Trophoblast cell (in vitro differentiated cells and primary cell): ENCODE data around the gene AIG1.

Experiments used
- DNase-seq, 2 donors: peaks; one replicate each; pipeline ENCODE4 v3.0.0-alpha.2; 2016
- H2AFZ ChIP-seq: 2 replicates; pipeline ENCODE4 v1.6.1; 2013; ENCODE audit warnings: low read length, moderate library complexity, mild to moderate bottlenecking; ENCODE audit not compliant: insufficient read depth, poor library complexity
- H2AK5ac ChIP-seq: 2 replicates; pipeline ENCODE4 v1.6.1; 2013; ENCODE audit warnings: mild to moderate bottlenecking, low read length
- H2BK120ac ChIP-seq: 2 replicates; pipeline ENCODE4 v1.6.1; 2013; ENCODE audit warnings: low read length, mild to moderate bottlenecking, moderate library complexity; ENCODE audit not compliant: insufficient read depth, poor library complexity
- H2BK12ac ChIP-seq: 2 replicates; pipeline ENCODE4 v1.6.1; 2013; ENCODE audit warnings: mild to moderate bottlenecking, low read length, moderate library complexity
- H2BK5ac ChIP-seq: 2 replicates; pipeline ENCODE4 v1.6.1; 2013; ENCODE audit warnings: low read length, low read depth, moderate library complexity, mild to moderate bottlenecking; ENCODE audit not compliant: poor library complexity
- H3K14ac ChIP-seq: 2 replicates; pipeline ENCODE4 v1.6.1; 2013; ENCODE audit warnings: mild to moderate bottlenecking, low read length
- H3K18ac ChIP-seq: 2 replicates; pipeline ENCODE4 v1.6.1; 2013; ENCODE audit warnings: mild to moderate bottlenecking, low read length
- H3K23ac ChIP-seq: 2 replicates; pipeline ENCODE4 v1.6.1; 2013; ENCODE audit warnings: low read length
- H3K27ac ChIP-seq: 2 replicates; pipeline ENCODE4 v1.5.1; 2013; ENCODE audit warnings: low read depth, mild to moderate bottlenecking, inconsistent platforms, low read length, moderate library complexity
- H3K27me3 ChIP-seq: 2 replicates; pipeline ENCODE4 v1.6.1; 2013; ENCODE audit warnings: inconsistent platforms, mild to moderate bottlenecking, low read length, moderate library complexity; ENCODE audit not compliant: insufficient read depth
- H3K36me3 ChIP-seq, 2 experiments: 1 replicate in 1 of 2; 2 replicates in 1 of 2; pipeline ENCODE4 v1.6.1; 2013; ENCODE audit warnings: low read length in 2 of 2, mild to moderate bottlenecking in 2 of 2, moderate library complexity in 1 of 2; ENCODE audit not compliant: insufficient read depth in 2 of 2, control insufficient read depth in 1 of 2
- H3K4ac ChIP-seq: 2 replicates; pipeline ENCODE4 v1.6.1; 2013; ENCODE audit warnings: low read depth, mild to moderate bottlenecking, low read length, moderate library complexity
- H3K4me1 ChIP-seq, 2 experiments: 1 replicate in 1 of 2; 2 replicates in 1 of 2; pipeline ENCODE4 v1.6.1; 2013; ENCODE audit warnings: low read length in 2 of 2, mild to moderate bottlenecking in 2 of 2, moderate library complexity in 1 of 2; ENCODE audit not compliant: insufficient read depth in 2 of 2, control insufficient read depth in 1 of 2
- H3K4me2 ChIP-seq: 2 replicates; pipeline ENCODE4 v1.6.1; 2013; ENCODE audit warnings: inconsistent platforms, mild to moderate bottlenecking, low read length, moderate library complexity
- H3K4me3 ChIP-seq: 2 replicates; pipeline ENCODE4 v1.5.1; 2013; ENCODE audit warnings: mild to moderate bottlenecking, low read depth, low read length, inconsistent platforms
- H3K79me1 ChIP-seq: one replicate; pipeline ENCODE4 v1.6.1; 2013; ENCODE audit warnings: low read length
- H3K79me2 ChIP-seq: 2 replicates; pipeline ENCODE4 v1.6.1; 2013; ENCODE audit warnings: low read length, mild to moderate bottlenecking; ENCODE audit not compliant: control insufficient read depth, insufficient read depth, poor library complexity
- H3K9ac ChIP-seq: 2 replicates; pipeline ENCODE4 v1.6.1; 2013; ENCODE audit warnings: mild to moderate bottlenecking, low read length
- H3K9me3 ChIP-seq: 2 replicates; pipeline ENCODE4 v1.6.1; 2013; ENCODE audit warnings: low read depth, mild to moderate bottlenecking, control low read depth, inconsistent platforms, low read length; ENCODE audit not compliant: insufficient read depth
- H4K12ac ChIP-seq: 2 replicates; pipeline ENCODE4 v1.6.1; 2013; ENCODE audit warnings: low read depth, mild to moderate bottlenecking, low read length, moderate library complexity
- H4K8ac ChIP-seq: 2 replicates; pipeline ENCODE4 v1.6.1; 2013; ENCODE audit warnings: low read depth, mild to moderate bottlenecking, low read length, moderate library complexity
- H4K91ac ChIP-seq: one replicate; pipeline ENCODE4 v1.6.1; 2013; ENCODE audit warnings: low read depth, mild to moderate bottlenecking, low read length, moderate library complexity
- WGBS: extraction: QIAGEN DNeasy Blood & Tissue Kit; methylation state at CpG from one replicate; pipeline ENCODE4 v1.1.7; 2013; ENCODE audit warnings: missing lambda C conversion rate; ENCODE audit not compliant: insufficient read length, insufficient coverage; ENCODE audit errors: extremely low coverage; 5-methylcytosine and 5-hydroxymethylcytosine counted together

Gene AIG1

DNA sequence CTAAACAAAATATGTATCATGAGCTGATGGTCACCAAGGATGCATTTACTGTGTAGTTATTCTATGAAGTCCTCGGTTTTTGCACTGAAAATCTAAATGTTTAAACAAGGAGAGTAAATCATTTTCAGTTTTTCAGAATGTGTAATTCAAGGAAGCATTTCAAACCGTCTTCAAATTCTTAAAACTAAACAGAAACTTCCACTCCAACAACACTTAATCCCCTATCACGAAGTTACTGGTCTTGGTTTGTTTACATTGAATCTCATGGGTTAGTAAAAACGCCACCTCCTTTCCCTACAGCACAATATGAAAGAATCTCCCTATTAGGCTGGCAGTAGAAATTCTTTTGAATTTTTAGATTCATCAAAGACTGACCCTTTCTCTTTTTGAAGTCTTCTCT lies 192.9 kb downstream of the AIG1 start:
- H3K9ac ChIP-seq: no peak overlapping the region
- H3K18ac ChIP-seq: no peak overlapping the region
- no peak overlapping the region for H2AK5ac ChIP-seq
- H3K36me3 ChIP-seq: peaks cover 0 to 2% of the 10 kb centered on the region in 2 experiments
- no peaks in the 10 kb centered on the region for H3K79me2 ChIP-seq
- H3K79me1 ChIP-seq: no peaks in the 10 kb centered on the region
- DNase-seq: no peak
- no peak overlapping the region for H3K14ac ChIP-seq
- no peak overlapping the region for H4K12ac ChIP-seq
- H4K91ac ChIP-seq: no peak overlapping the region
- no peak overlapping the region for H2BK12ac ChIP-seq
- no CpG with 5 or more reads among the region's 4 CpGs for WGBS
- no peak overlapping the region for H2BK5ac ChIP-seq
- H2AFZ ChIP-seq: no peak overlapping the region
- H3K4me1 ChIP-seq: no peaks in the 10 kb centered on the region
- no peaks in the 10 kb centered on the region for H3K9me3 ChIP-seq
- H4K8ac ChIP-seq: no peak overlapping the region
- no peak overlapping the region for H3K23ac ChIP-seq
- H2BK120ac ChIP-seq: no peak overlapping the region
- no peak overlapping the region for H3K27ac ChIP-seq
- H3K4ac ChIP-seq: no peak overlapping the region
- no peak overlapping the region for H3K4me2 ChIP-seq
- no peak overlapping the region for H3K4me3 ChIP-seq
- H3K27me3 ChIP-seq: no peaks in the 10 kb centered on the region

- Histone ChIP-seq H3K4me1 (no peaks in the 10 kb centered on the region), H3K14ac (no peak overlapping the region), H3K36me3 (peaks cover 0 to 2% of the 10 kb centered on the region in 2 experiments), H4K91ac (no peak overlapping the region), H2AK5ac (no peak overlapping the region), H3K4me2 (no peak overlapping the region), H3K79me1 (no peaks in the 10 kb centered on the region), H3K27ac (no peak overlapping the region), H4K12ac (no peak overlapping the region), H4K8ac (no peak overlapping the region), H2AFZ (no peak overlapping the region), H3K9me3 (no peaks in the 10 kb centered on the region), H3K4ac (no peak overlapping the region), H3K9ac (no peak overlapping the region), H3K79me2 (no peaks in the 10 kb centered on the region), H2BK5ac (no peak overlapping the region), H2BK120ac (no peak overlapping the region), H2BK12ac (no peak overlapping the region), H3K27me3 (no peaks in the 10 kb centered on the region), H3K4me3 (no peak overlapping the region), H3K18ac (no peak overlapping the region), H3K23ac (no peak overlapping the region)
- DNase-seq: no peak
Measured at GRCh38 chr6:143258945-143259344, 198.3 kb downstream of the AIG1 start.

DNA sequence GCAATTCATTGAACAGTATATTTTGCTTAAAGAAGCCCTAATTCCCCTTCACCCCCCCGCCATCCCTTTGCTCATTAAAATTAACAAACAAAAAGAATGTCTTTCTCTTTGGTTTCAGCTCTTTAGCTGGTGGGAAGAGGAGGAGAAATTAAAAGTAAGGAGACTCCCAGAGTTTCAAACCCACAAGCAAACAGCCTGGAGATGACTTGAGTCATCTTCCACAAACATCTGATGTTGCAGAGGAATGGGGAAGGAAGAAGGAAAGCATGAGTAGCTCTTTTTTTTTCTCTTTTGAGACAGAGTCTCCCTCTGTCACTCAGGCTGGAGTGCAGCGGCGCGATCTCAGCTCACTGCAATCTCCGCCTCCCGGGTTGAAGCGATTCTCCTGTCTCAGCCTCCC lies 200.2 kb downstream of the AIG1 start:
- Histone ChIP-seq H3K36me3 (peaks cover 0 to 2% of the 10 kb centered on the region in 2 experiments), H3K4me2 (no peak overlapping the region), H3K4me1 (no peaks in the 10 kb centered on the region), H3K9me3 (no peaks in the 10 kb centered on the region), H3K14ac (no peak overlapping the region), H3K79me1 (no peaks in the 10 kb centered on the region), H4K8ac (no peak overlapping the region), H3K4ac (no peak overlapping the region), H2AK5ac (no peak overlapping the region), H2BK5ac (no peak overlapping the region), H3K27ac (no peak overlapping the region), H3K23ac (no peak overlapping the region), H4K91ac (no peak overlapping the region), H2AFZ (no peak overlapping the region), H3K4me3 (no peak overlapping the region), H3K27me3 (no peaks in the 10 kb centered on the region), H2BK12ac (no peak overlapping the region), H2BK120ac (no peak overlapping the region), H3K18ac (no peak overlapping the region), H4K12ac (no peak overlapping the region), H3K79me2 (no peaks in the 10 kb centered on the region), H3K9ac (no peak overlapping the region)
- no CpG with 5 or more reads among the region's 7 CpGs for WGBS
- DNase-seq: peak in 1 of 2 donors; percentile 5

GRCh38 chr6:143261899-143262436 lies 201.3 kb downstream of the AIG1 start:
- Histone ChIP-seq H3K9me3 (no peaks in the 10 kb centered on the region), H3K9ac (no peak overlapping the region), H3K14ac (no peak overlapping the region), H3K79me2 (no peaks in the 10 kb centered on the region), H3K4me3 (no peak overlapping the region), H2AFZ (no peak overlapping the region), H2BK5ac (no peak overlapping the region), H3K27me3 (no peaks in the 10 kb centered on the region), H2AK5ac (no peak overlapping the region), H3K27ac (no peak overlapping the region), H3K36me3 (peaks cover 0 to 2% of the 10 kb centered on the region in 2 experiments), H3K79me1 (no peaks in the 10 kb centered on the region), H3K4me1 (no peaks in the 10 kb centered on the region), H3K4ac (no peak overlapping the region), H2BK12ac (no peak overlapping the region), H4K91ac (no peak overlapping the region), H2BK120ac (no peak overlapping the region), H3K4me2 (no peak overlapping the region), H4K12ac (no peak overlapping the region), H3K23ac (no peak overlapping the region), H3K18ac (no peak overlapping the region), H4K8ac (no peak overlapping the region)
- no peak for DNase-seq
- WGBS: no CpG with 5 or more reads among the region's 3 CpGs
